Measurements from ENCODE around the gene LCN12.

Gene LCN12

GRCh38 chr9:136963341-136963740 is 11.3 kb downstream of the LCN12 start:
- TF ChIP-seq GATA3 (IDR thresholded peaks at IDR 0.05; ENCODE audit: low read depth, low read length) (no peak), GATA2 (IDR thresholded peaks at IDR 0.05; ENCODE audit: low read depth, low read length) (no peak)

DNA sequence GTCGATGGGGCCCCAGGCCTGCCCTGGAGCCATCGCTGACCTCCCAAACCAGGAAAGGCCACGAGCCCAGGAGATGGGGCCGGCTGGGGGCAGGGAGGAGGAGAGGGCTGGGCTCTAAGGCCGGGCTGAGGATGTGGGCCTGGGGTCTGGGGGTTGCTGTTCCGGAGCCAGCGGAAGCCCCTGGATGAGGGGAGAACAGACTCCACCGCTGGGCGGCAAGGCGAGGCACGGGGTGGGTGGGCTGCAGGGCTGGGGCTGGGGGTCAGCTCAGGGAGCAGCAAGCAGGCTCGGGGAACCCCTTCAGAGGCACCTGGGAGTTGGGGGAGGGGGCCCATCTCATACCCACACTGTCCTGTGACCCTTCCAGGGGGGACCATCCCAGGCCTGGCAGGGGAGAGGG is 11.7 kb downstream of the LCN12 start:
- TF ChIP-seq GATA2 (IDR thresholded peaks at IDR 0.05; ENCODE audit: low read depth, low read length) (no peak), GATA3 (IDR thresholded peaks at IDR 0.05; ENCODE audit: low read depth, low read length) (no peak)

DNA sequence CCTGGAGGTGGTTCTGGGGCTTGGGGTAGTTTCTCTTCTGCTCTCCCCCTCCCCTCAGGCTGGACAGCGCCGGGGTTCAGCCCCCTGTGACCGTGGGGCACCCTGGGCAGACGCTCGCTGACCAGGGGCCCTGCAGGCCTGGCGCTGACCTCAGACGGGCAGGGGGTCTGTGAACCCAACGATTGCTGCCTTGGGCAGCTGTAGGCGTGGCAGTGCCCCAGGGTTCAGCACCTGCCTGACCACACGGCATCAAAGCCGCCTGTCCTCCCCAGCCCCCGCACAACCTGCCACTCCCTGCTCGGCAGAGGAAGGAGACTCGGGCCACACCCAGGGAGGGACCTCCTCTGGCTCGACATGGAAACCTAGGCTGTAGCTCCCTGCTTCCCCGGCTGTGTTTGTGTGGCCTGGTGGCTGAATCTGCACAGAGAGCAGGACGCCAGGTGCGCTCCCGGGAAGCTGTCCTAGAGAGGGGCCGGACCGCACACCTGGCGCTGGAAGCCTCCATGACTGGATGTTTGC is 12.2 kb downstream of the LCN12 start:
- TF ChIP-seq GATA3 (IDR thresholded peaks at IDR 0.05; ENCODE audit: low read depth, low read length) = no peak
- TF ChIP-seq GATA2 (IDR thresholded peaks at IDR 0.05; ENCODE audit: low read depth, low read length) = no peak

DNA sequence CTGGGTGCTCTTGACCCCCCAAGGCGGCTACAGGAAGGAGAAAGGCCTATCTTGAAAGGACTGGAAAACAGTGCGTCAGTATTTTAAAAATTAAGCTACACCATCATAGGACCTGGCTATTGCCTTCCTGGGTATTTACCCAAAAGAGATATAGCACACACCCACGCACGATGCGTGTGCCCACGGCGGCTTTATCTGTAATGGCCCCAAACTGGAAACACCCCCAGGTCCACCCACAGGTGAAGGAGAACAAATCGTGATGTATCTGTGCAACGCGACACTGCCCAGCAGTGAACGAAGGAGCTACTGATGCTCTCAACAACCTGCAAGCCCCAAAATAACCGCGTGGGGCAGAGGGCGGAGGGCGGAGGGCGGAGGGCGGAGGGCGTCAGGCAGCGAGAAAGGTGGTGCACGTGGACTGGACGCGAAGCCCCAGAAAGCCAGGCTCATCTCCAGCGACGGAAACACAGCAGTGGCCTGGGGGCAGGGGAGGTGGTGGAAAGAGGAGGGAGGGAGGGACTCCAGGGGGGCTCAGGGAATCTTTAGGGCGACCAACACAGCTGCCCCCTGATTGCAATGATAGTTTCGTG is 12.9 kb downstream of the LCN12 start:
- TF ChIP-seq GATA3 (IDR thresholded peaks at IDR 0.05; ENCODE audit: low read depth, low read length) (no peak), GATA2 (IDR thresholded peaks at IDR 0.05; ENCODE audit: low read depth, low read length) (no peak)

DNA sequence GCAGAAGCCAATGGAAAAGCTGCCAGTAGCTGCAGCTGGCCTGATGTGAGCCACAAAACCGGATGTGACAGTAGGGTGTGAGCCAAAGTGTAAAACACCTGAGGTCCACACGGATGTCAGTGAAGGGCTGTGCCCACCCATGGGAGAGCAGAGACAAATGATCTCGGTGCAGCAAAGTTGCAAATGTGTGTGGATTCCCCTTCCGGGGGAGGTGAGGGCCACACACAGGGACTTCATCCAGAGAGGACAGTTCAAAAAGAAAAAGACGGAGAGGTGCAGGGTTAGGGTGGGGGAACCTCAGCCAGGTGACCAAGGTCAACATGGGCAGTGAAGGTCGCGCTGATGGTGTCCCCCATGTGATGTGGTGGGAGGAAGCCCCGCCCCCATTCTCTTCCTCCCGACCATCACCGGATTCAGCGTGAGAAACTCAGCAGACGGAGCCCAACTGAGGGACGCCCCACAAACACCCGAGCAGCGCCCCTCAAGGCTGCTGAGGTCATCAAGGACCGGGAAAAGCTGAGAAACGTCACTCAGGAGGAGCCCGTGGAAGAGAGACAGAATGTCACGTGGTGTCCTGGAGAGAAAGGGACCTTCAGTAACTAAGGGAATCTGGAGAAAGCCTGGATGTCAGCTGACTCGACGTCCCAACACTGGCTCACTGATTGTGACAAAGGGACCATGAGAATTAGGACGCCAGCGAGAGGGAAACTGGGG is 13.9 kb downstream of the LCN12 start:
- no peak for TF ChIP-seq GATA3 (IDR thresholded peaks at IDR 0.05; ENCODE audit: low read depth, low read length)
- TF ChIP-seq GATA2 (IDR thresholded peaks at IDR 0.05; ENCODE audit: low read depth, low read length) = no peak

DNA sequence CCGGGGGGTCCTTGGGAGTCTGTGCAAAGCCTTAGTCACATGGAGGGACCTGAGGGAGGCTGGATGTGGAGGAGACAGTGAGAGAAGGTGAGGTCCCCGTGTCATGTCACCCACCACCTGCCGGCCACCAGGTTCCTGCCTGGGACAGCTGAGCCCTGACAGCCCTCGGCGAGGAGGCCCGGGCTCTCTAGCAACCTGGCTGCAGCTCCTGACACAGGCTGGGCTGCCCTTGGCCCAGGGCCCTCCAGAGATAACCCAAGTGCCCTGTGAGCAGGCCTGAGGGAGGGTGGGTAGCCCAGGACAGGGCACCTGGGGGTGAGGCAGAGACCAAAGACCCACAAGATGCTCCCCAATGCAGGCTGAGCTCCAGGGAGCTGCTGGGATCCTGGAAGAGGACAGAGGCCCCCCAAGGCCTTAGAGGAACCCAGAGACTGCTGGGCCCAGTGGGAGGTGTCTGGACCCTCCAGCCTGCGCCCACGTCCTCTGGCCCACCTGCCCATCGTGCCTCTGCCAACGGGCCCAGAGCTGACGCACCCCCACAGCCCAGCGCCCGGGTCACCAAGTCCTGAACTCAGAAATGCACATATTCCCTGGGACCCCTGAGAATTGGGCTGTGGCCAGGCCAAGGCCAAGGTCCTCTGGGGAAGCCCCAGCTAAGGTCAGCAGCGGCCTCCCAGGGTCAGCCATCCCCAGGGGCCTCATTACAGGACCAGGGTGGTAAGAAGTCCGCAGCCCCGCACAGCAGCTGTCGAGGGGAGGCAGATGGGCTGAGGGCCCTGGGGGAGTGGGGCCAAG is 16.5 kb downstream of the LCN12 start:
- TF ChIP-seq GATA2 (IDR thresholded peaks at IDR 0.05; ENCODE audit: low read depth, low read length) (no peak), GATA3 (IDR thresholded peaks at IDR 0.05; ENCODE audit: low read depth, low read length) (no peak)

DNA sequence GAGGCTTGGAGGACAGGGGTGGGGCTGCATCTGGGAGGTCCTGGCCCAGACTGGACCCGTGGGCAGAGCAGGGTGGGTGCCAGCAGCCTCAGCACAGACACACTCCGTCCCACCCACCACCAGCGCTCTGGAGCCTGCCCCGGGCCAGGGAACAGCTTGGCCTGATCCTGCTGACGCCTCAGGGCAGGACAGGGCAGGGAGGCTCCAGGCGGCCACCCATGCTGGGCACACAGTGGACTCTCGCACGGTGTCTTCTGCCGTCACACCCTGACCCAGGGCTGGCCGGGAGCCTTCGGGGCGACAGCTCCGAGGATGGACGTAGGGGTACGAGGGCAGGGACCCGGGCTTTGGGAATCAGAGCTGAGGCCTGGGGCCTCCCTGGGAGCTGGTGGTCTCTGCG is 17.1 kb downstream of the LCN12 start:
- TF ChIP-seq GATA3 (IDR thresholded peaks at IDR 0.05; ENCODE audit: low read depth, low read length) (no peak), GATA2 (IDR thresholded peaks at IDR 0.05; ENCODE audit: low read depth, low read length) (no peak)

DNA sequence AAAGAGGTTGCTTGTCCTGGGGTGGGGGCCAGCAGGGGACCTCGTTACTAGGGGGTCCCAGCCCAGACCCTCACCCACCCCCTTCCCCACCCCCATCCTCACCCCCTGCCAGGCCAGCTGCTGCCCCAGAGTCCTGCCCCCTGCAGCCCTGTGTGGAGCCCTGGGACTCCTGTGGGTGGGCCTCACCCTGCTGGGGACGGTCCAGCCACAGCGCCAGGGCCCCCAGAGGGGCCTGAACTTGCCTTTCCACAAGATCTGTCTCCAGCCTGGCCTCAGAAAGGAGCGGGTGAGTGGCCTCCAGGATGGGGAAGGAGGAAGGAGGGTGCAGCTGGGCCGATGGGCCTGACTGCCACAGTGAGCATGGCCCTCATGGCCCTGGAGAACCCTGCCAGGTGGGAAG is 17.7 kb downstream of the LCN12 start:
- no peak for TF ChIP-seq GATA2 (IDR thresholded peaks at IDR 0.05; ENCODE audit: low read depth, low read length)
- TF ChIP-seq GATA3 (IDR thresholded peaks at IDR 0.05; ENCODE audit: low read depth, low read length) = no peak

DNA sequence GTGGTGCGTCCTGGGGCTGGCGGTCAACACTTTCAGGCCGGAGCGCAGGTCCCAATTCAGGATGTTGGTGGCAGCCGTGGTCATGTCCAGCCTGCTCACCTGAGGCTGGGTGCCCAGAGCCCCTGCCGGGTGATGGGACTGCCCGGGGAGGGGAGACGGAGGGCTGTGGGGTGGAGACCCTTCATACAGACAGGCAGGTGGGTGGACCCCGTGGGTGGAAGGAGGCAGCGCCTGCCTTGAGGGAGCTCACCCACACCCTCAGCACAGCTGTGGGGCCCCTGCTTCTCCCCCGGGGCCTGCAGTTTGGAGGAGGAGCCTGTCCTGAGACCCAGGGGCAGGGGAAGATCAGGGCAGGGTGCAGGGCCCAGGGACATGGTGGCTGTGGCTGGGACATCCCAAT is 18.3 kb downstream of the LCN12 start:
- no peak for TF ChIP-seq GATA3 (IDR thresholded peaks at IDR 0.05; ENCODE audit: low read depth, low read length)
- TF ChIP-seq GATA2 (IDR thresholded peaks at IDR 0.05; ENCODE audit: low read depth, low read length) = no peak

DNA sequence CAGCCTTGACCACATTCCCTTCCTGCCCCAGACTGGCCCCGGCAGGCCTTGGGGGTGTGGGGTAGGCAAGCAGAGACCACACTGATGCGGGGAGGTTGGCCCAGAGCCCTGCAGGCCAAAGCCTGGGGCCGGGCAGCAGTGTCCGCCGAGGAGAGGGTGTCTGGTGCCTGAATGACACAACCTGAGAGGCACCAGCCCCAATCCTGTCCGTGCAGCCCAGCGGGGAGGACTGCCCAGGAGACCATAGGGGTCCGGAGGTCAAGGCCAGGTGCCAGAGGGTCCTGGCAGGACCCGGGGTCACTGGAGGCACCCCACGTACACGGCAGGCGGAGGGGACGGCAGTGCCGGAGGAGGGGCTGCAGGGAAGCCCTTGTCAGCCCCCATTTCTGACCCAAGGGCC is 19.7 kb downstream of the LCN12 start:
- TF ChIP-seq GATA3 (IDR thresholded peaks at IDR 0.05; ENCODE audit: low read depth, low read length) (no peak), GATA2 (IDR thresholded peaks at IDR 0.05; ENCODE audit: low read depth, low read length) (no peak)

DNA sequence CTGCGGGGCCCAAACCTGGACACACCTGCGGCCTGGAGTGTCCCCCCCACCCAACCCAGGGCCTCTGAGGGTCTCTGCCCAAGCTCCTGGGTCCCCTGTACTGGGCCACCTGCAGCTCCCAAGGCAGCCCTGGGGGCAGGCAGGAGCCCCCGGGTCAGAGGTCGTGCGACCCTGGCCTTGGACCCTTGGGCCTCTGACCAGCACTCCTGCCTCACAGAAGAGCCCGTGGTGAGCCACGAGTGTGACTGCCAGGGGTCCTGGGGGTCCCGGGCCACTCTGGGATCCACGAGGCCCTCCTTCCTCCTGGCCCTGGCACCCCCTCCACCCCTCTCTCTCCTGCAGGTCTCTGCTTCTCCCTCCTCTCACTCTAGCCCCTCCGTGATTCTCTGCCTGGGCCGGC is 20.3 kb downstream of the LCN12 start:
- TF ChIP-seq GATA3 (IDR thresholded peaks at IDR 0.05; ENCODE audit: low read depth, low read length) (no peak), GATA2 (IDR thresholded peaks at IDR 0.05; ENCODE audit: low read depth, low read length) (no peak)

- TF ChIP-seq GATA3 (IDR thresholded peaks at IDR 0.05; ENCODE audit: low read depth, low read length) (no peak), GATA2 (IDR thresholded peaks at IDR 0.05; ENCODE audit: low read depth, low read length) (no peak)
Measured at GRCh38 chr9:136972743-136973142, 20.7 kb downstream of the LCN12 start.

GRCh38 chr9:136973618-136974617 is 21.8 kb downstream of the LCN12 start:
- TF ChIP-seq GATA2 (IDR thresholded peaks at IDR 0.05; ENCODE audit: low read depth, low read length) (no peak), GATA3 (IDR thresholded peaks at IDR 0.05; ENCODE audit: low read depth, low read length) (no peak)

All from SH-SY5Y (cell line).